DMS114 treated with DMSO at 0.1 percent for 48 hours (cell line): ENCODE data around the gene CHRNA4.
"Not testable (repeated sequence)": the region's sequence is repeated elsewhere in the genome, so short reads cannot be mapped to it uniquely, and the experiment has no call there.

Experiments
- DNase-seq: peaks from one replicate; lab custom pipeline; 2025; ENCODE audit not compliant: unreplicated experiment; lab: John Stamatoyannopoulos, UW

CHRNA4 gene

DNA sequence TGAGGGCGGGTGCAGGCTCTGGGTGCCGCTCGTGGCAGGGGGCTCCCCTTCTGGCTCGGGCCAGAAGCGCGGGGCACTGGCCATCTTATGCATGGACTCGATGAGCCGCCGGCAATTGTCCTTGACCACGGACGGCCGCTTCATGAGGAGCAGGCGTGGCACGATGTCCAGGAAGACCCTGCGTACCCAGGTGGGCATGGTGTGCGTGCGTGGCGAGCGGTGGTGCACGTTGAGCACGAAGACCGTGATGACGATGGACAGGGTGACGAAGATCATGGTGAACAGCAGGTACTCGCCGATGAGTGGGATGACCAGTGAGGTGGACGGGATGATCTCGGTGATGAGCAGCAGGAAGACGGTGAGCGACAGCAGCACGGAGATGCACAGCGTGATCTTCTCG is 11.0 kb downstream of the CHRNA4 start:
- no peak for DNase-seq

DNA sequence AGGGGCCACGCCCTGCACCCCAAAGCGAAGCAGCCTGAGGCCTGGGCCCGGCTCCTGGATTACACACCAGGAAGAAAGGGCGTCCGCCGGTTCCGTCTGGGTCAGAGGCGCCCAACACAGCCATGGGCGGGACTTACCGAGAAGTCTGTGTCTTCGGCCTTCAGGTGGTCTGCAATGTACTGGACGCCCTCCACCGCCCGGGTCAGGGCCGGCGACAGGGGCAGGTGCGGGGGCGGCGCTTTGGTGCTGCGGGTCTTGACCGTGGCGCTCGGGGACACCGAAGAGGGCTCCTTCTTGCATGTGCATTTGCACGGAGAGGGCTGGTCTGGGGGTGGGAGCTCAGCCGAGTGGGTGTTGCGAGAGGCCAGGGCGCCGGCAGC is 11.6 kb downstream of the CHRNA4 start:
- DNase-seq = no peak

DNA sequence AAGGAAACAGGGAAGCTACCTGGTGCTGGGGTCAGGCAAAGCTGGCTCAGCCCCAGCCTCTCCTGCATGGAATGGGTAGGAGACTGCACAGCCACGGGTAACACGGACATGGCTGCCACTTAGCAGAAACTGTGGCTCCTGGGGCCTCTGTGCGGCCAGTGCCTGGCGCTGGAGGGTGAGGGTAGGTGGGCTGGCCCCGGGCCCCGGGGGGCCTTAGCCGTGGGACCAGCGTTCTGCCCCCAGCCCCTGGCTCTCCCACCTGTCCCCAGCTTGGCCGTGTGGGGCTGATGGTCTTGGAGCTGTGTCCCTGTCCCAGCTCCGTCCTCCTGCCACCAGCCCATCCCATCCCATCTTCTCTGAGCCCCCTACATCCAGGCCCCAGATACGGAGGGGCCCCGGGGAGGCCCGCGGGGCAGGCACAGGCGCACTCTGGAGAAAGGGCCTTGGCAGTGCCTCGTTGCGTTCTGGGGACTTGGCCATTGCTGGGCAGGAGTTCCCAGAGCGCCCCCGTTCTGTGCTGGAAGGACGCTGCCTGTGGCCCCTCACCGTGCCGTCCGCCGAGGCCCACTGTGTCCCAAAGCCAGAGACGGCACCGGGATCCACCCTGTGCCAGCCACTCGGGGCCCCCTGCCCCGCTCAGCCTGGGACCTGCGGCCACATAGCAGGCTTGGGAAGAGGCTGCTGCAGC is 12.2 kb downstream of the CHRNA4 start:
- no peak for DNase-seq

DNA sequence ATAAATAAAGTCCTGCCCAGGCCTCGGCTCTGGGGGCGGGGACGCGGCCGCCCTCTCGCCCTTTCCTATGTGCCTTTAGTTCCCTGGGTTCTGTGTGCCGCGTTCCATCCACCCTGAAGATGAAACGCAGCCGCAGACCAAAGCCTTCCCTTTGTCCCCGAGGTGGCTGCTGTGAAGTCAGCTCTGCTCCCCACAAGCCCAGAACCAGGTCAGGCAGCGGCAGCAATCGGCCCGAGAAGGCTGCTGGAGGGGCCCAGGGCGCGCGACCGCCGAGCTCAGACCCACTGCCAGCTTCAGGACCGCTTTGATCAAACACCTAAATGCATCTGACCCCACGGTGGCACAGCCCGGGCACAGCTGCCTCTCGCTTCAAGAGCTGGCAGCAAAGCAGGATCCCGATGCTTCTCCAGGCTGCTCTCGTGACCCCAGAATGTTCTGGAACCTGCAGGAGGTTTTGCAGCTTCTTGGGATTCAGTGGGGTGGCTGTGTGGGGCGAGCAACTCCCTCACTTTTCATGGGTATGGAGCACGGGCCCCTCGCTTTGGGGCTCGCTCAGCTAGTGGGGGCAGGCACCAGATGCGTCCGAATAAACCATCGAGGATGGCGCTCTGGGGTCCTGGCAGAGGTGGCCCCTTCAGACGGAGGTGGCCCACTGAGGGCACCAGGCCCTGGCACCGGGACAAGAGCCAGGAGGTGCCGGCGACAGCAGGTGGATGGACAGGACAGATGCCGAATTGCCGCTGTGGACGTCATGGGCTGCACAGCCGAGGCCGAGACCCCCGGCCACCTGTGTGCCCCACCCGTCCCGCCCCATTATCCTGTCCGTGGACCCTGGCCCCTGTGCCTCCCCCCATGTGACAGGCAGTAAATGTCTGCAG is 13.0 kb downstream of the CHRNA4 start:
- DNase-seq = no peak

DNA sequence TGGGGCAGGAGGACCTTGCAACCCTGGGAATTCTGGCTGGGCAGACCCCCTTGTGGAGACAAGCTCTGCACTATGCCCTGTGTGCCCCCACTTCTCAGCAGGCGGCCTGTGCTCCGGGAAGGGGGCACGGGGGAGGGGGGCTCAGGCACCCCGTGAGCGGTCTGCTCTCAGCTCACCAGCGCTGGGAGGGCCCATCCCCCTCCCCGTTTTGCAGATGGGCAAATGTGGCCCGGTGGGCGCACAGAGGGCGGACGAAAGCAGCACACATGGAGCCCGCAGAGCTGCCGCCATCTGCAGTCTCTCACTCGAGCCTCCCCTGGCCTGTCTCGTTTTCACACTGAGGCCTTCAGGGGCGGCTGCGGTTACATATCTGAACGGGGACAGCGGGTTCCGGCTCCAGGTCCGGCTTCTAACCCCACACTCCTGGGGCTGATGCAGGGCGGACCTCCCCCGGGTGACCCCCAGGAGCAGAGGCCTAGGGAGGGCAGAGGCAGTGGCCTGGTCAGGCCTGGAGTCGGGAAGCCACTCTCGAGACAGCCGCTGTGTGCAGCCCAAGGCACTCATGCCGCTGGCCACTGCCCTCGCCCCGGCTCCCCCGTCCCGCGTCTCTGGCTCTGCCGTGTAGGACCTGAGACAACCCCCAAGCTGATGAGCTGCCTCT is 13.9 kb downstream of the CHRNA4 start:
- no peak for DNase-seq

DNA sequence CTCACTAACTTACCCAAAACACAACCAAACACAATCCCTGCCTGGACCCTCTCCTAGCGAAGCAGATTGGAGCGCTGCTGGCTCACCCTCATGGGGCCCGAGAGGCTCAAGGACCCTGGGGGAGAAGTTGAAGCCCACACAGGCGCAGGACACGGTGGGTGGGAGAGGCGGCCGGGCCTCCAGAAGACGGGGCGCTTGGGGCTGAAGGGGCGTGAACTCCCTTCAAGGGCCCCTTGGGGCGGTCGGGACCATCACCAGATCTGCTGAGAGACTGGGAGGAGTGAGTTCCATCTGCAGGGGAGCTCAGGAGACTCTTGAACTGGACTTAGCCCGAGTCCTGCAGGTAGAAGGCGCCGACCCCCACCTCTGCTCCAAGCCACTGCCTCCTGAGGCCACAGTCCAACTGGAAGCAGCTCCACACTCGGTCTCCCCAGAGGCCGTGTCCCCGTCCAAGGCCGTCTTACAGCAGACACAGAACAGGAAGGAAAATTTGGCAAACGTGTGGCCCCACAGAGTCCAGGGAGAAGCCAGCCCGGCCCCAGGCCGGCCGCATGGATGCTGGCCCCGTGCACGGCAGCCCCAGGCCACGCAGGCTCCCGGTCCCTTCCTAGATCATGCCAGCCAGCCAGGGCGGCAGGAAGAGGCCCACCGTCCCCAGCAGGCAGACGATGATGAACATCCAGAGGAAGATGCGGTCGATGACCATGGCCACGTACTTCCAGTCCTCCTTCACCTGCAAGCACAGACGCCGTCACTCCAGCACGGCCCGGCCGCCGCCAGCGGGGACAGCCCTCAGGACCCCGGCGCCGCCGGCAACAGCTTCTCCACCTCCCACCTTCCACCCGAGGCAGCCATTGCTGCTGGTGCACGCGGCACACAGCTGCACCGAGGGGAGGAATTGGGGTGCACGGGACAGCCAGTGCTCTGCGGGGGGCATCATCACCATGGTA is 14.7 kb downstream of the CHRNA4 start:
- DNase-seq = no peak

DNA sequence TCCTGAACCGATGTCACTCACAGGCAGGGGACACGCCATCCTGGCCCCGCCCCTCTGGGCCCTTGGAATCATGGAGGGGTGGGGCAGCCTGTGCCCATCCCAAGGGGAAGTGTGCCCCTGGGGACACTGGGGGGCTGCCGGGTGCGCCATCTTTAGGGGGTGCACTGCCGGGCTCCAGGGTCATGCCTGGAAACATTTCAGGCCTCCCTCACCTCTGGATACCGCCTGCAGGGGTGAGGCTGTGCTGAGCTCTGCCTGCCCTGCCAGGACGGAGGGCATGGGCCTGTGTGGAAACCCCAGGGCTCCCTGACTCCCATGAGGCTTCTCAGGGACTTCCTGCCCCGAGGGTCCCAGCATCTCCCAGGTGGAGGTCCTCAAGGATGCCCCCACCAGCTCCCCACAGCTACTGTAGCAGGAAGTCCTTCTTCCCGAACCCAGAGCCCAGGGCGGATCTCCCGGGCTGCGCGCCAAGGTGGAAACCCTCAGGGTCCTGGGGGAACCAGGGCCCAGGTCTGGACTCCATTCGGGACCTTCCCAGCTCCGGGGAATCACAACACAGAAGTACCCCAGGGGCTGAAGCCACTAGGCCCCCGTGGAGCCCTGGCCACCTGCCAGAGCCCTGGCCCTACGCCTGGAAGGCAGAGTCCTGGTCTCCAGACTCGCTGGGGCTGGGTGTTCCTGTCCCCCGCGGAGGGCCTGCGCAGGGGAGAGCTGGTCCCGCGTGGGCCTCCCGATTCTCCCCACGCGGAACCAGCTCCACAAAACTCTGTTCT is 15.6 kb downstream of the CHRNA4 start:
- no peak for DNase-seq

DNA sequence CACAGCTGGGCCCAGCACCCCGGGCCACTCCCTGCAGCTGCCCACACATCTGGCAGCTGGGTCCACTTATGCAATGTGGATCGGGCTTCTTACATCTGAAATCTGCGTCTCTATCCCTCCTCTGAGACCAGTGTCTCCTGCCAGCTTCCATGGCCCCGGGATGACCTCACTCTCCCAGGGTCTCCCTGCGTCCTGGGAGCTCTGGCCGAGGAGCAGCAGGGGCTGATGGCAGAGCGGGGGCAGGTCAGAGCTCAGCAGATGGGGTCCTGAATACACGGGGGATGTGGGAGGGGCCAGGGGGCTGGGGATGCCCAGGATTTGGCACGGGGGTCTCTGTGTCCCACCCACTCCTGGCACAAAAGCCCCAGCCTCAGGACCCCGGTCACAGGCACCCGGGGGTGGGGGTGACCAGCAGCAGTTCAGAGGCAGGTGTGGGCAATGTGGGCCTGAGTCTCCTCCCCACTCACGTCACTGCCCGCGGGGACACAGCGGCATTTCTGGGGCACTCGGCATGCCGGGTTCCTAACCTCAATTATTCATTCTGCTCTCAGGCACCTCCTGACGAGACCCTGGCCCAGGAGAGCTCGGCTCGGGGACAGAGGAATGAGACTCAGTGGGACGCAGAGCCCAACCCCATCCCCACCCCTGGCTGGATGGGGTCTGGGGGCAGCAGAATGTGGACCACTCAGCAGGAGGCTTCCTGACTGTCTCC is 16.4 kb downstream of the CHRNA4 start:
- no peak for DNase-seq

DNA sequence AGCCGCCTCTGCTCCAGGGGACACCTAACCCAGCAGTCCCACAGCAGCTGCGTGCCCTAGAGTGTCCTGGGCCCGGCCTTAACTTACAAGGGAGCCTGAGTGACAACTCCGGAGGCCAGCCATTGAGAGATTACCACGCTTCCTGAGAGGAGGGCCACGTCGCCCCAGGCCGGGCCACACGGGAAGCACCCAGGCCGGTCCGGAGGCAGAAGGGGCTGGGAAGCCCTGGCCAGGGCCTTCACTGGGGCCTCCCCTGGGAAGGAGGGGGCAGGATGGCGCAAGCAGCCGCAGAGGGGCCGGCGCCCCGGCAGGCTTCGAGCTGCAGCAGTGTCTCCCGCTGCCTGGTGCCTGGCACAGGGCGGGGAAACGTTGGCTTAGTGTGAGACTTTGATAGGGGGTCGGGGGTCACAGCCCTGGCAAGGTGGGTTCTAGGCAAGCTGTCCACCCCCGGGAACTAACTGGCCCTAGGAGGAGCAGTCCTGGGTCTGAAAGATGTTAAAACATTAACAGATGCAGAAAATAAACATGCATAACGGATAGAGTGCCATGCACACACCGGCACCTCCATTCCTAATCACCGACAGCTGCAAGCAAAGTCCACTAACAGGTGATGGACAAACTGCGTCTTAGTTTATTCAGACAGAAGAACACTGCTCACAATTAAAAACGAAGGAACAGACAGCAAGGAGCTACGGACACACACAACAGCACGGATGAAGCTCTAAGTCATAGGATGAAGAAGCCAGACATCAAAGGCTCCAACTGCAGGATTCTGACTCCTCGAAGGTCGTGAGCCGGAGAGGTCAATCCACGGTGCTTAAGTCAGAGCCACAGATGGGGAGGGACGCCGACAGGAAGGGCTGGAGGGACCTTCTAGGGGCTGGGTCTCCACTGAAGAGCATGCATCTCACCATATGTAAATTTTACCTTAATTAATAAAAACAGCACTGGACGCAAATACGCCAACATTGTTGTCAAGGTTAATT is 17.4 kb downstream of the CHRNA4 start:
- DNase-seq = no peak

DNA sequence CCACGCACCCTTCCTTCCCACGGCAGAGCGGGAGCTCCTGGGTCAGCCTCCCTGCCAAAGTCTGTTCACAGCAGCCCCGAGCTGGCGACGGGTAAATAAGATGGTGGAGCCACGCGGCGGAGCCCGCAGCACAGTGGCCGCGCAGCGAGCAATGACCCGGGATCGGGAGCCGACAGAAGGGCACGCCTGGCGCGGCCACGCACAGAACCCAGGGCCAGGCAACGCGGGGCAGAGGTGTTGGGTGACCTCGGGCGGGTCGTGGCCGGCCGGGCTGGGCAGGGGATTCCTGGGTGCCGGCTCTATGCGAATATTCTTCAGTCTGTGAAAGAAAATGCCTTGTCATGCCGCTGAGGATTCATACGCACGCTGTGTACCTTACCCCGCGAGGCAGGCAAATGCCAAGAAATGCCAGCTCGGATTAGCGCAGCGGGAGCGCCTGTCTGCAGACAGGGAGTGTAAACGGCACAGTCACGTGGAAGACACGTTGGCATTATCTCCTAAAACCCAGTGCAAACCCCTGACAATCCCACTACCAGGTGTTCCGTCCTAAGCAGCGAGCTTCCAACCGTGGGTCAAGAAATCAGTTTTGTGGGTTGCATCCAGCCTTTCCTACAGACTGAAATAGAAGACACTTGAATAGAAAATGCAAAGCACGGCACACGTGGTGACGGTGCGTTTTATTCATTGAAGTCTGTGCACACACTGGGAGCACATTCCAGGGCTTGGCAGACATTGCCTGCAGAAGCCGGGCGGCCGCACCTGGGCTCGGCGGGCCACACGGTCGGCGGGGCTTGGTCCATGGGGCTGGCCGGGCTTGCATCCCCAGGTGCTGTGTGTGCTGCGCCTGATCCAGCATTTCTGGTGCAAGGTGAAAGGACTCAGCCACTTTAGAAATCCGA is 18.3 kb downstream of the CHRNA4 start:
- no peak for DNase-seq

DNA sequence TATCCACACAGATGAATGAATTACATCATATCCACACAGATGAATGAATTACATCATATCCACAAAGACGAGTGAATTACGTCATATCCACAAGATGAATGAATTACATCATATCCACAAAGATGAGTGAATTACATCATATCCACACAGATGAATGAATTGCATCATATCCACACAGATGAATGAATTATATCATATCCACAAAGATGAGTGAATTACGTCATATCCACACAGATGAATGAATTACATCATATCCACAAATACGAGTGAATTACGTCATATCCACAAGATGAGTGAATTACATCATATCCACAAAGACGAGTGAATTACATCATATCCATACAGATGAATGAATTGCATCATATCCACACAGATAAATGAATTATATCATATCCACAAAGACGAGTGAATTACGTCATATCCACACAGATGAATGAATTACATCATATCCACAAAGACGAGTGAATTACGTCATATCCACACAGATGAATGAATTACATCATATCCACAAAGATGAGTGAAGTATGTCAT is 20.9 kb downstream of the CHRNA4 start:
- not testable (repeated sequence) for DNase-seq

DNA sequence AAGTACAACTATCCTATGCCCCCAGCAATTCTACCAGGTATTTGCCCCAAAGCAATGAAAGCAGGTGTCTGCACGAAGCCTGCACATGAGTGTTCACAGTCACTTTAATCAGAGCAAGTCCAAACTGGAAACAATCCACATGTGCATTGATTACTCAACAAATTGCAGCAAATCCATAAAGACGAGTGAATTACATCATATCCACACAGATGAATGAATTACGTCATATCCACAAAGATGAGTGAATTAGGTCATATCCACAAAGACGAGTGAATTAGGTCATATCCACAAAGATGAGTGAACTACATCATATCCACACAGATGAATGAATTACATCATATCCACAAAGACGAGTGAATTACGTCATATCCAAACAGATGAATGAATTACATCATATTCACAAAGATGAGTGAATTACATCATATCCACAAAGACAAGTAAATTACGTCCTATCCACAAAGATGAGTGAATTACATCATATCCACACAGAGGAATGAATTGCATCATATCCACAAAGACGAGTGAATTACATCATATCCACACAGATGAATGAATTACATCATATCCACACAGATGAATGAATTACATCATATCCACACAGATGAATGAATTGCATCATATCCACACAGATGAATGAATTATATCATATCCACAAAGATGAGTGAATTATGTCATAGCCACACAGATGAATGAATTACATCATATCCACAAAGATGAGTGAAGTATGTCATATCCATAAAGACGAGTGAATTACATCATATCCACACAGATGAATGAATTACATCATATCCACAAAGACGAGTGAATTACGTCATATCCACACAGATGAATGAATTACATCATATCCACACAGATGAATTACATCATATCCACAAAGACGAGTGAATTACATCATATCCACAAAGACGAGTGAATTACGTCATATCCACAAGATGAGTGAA is 21.7 kb downstream of the CHRNA4 start:
- DNase-seq = not testable (repeated sequence)

DNA sequence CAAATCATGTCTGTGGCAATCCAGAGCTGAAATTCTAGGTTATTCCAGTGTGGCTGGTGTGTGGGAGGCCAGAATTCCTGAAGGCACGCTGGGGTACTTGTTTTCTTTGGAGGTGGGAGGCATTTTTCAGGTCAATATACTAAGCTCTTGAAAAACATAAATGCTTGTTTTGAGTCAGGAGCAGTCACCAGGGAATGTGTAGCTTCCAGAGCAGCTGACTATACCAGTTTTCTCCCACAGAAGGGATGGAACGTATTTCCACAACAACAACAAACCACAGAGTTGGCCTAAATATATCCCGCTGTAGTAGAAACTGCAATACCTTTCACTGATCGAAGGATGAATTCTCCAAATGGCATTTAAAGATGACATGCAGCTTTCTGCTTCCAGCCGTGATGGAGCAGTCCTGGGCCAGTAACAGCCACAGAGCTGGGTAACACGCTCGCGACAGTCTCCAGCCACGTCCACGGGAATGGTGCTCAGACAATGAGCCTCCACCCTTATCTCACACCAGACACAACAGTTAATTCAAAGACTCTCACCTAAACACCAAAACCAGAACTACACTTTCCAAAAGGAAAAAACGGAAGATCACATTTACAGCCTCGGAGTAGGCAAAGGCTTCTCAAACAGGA is 23.2 kb downstream of the CHRNA4 start:
- no peak for DNase-seq

DNA sequence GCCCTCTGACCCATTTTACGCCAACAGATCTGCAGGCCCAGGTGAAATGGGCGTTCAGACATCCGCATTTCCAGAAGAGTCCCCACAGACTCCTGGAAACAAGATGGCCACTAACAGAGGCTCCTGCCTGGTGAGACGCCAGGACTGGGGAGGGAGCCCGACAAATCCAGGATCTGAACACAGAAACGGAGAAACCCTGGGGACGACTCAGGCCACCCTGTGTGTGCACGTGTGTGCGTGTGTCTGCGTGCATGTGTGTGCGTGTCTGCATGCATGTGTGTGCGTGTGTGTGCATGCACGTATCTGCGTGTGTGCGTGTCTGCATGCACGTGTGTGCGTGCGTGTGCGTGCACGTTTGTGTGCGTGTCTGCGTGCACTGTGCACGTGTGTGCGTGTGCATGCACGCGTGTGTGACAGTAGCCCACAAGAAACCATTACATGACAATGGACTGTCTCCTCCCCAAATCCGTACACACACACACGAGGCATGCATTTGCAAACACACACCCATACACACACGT is 24.9 kb downstream of the CHRNA4 start:
- no peak for DNase-seq

DNA sequence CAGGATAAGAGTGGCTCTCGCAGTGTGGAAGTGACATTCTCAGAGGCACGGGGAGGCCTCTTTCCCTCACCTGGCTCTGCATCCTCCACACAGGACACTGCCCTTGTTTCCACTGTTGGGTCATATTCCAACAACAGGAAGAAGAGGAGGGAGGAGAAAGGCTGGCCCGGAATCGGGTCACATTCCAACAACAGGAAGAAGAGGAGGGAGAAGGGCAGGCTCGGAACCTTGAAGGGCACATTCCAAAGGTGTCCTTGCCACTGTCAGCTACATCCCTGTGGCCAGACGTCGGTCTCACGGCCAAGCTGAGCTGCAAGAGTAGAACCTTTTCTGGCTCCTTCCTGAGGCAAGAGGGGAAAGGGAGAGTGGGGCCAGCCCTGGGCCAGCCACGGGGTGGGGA is 25.4 kb downstream of the CHRNA4 start:
- DNase-seq = no peak
